ENCODE results near the gene STOML1.
A peak's percentile ranks its signal among the peaks of the same experiment; 100 is the strongest.

STOML1 gene

GRCh38 chr15:73991726-73992593 lies at the start of gene STOML1:
Gene STOML1 (minus strand): TSS chr15:73992295. CDS start chr15:73992223, 72 bp downstream.
- peak; percentile 90 to 94 for DNase-seq (ENCODE audit: low read depth in 1 of 2, low spot score in 1 of 2)

GRCh38 chr15:74041311-74041756 lies 49.2 kb upstream of the STOML1 start:
- no peak for DNase-seq (ENCODE audit: low read depth in 1 of 2, low spot score in 1 of 2)

- no peak for DNase-seq (ENCODE audit: low read depth in 1 of 2, low spot score in 1 of 2)
Observed at GRCh38 chr15:74040109-74040850, 48.2 kb upstream of the STOML1 start.

- no peak for DNase-seq (ENCODE audit: low read depth in 1 of 2, low spot score in 1 of 2)
Observed at GRCh38 chr15:74039656-74040010, 47.5 kb upstream of the STOML1 start.

GRCh38 chr15:74038707-74039655 lies 46.9 kb upstream of the STOML1 start:
- no peak for DNase-seq (ENCODE audit: low read depth in 1 of 2, low spot score in 1 of 2)

GRCh38 chr15:74037171-74038117 lies 45.3 kb upstream of the STOML1 start:
- no peak for DNase-seq (ENCODE audit: low read depth in 1 of 2, low spot score in 1 of 2)

GRCh38 chr15:74036271-74037170 lies 44.4 kb upstream of the STOML1 start:
- no peak for DNase-seq (ENCODE audit: low read depth in 1 of 2, low spot score in 1 of 2)

- no peak for DNase-seq (ENCODE audit: low read depth in 1 of 2, low spot score in 1 of 2)
Observed at GRCh38 chr15:74035121-74036017, 43.3 kb upstream of the STOML1 start.

- no peak for DNase-seq (ENCODE audit: low read depth in 1 of 2, low spot score in 1 of 2)
Observed at GRCh38 chr15:74034206-74034755, 42.2 kb upstream of the STOML1 start.

- DNase-seq (ENCODE audit: low read depth in 1 of 2, low spot score in 1 of 2), result no peak
Observed at GRCh38 chr15:74032606-74033561, 40.8 kb upstream of the STOML1 start.

- no peak for DNase-seq (ENCODE audit: low read depth in 1 of 2, low spot score in 1 of 2)
Observed at GRCh38 chr15:74032046-74032445, 40.0 kb upstream of the STOML1 start.

GRCh38 chr15:74028646-74029045 lies 36.6 kb upstream of the STOML1 start:
- no peak for DNase-seq (ENCODE audit: low read depth in 1 of 2, low spot score in 1 of 2)

GRCh38 chr15:74027688-74028087 lies 35.6 kb upstream of the STOML1 start:
- DNase-seq (ENCODE audit: low read depth in 1 of 2, low spot score in 1 of 2), result no peak

GRCh38 chr15:74025436-74025835 lies 33.3 kb upstream of the STOML1 start:
- DNase-seq (ENCODE audit: low read depth in 1 of 2, low spot score in 1 of 2), result no peak

GRCh38 chr15:74024687-74025086 lies 32.6 kb upstream of the STOML1 start:
- no peak for DNase-seq (ENCODE audit: low read depth in 1 of 2, low spot score in 1 of 2)

GRCh38 chr15:74022706-74023470 lies 30.8 kb upstream of the STOML1 start:
- DNase-seq (ENCODE audit: low read depth in 1 of 2, low spot score in 1 of 2), result no peak

Data from activated T-helper 1 cell treated with anti-CD3 and anti-CD28 coated beads, Interleukin-2, amount 50 U/mL, for 16 hours (primary cell).